HG03280 (cell line): Measurements from ENCODE around the gene ALG6.
"Not testable (repeated sequence)": the region's sequence is repeated elsewhere in the genome, so short reads cannot be mapped to it uniquely, and the experiment has no call there.

Experiments used
- ATAC-seq: cut with Tn5 transposase; IDR thresholded peaks from one replicate; pipeline ENCODE4 v1.9.1; 2021; ENCODE audit warnings: mild to moderate bottlenecking, moderate library complexity; ENCODE audit not compliant: unreplicated experiment

Gene ALG6

DNA sequence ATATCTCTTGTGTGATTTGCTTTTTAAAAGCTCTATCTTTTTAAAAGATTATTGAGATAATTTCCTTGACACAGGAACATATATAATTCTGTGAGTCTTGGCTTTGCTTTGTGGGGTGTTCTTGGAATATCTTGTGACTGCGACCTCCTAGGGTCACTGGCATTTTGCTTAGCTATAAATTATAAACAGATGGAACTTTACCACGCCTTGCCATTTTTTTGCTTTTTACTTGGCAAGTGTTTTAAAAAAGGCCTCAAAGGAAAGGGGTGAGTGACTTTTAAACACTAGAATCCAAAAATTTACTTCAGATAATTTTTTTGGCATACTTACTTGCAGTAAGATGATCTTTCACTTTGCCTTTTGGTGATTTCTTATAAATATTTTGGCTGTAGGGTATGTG lies 43.6 kb downstream of the ALG6 start:
- no peak for ATAC-seq

DNA sequence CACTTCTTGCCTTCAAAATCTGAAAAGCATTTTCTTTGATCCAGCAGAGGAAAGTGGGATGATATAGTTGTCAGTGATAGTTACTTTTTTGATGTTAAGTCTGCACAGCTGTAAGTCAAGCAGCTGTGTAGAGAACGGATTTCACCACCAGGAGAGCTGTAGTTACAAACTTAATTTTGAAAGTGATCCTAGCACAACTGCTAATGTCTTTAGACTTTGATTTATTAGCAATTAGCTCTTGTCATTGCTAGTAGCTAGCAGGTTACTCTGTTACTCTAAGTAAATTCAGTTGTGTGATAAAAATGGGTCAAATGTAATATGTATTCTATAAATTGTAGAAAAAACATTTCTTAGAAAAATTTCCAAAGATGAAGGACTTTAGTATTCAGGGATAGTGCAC lies 46.0 kb downstream of the ALG6 start:
- ATAC-seq = no peak

DNA sequence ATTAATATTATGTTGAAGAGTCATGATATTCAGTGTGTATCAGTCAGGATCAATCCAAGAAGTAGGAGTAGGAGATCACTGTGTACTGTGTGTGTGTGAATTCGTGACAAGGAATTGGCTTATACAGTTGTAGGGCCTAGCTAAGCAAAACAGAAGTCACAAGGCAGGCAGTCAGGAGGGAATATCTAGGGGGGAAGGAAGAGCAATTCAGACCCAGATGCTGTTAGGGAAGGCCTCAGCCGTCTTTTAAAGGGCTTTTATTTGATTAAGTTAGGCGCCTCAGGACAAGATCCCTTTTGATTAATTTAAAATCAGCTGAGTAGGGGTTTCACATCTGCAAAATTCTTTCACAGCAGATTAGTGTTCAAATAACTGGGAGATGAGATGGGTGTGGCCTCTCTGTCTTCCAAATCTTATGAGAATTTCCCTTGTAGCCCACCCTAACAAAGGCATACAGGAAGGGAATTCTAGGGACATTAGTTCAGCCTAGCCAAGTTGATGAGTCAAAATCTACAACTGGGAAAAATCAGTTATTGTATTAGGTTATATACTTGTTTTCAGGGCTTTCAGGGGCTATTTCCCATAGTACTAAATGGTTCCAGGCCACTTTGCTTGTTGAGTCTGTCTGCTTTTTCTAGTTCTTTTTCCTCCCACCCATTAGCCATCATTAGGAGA lies 47.4 kb downstream of the ALG6 start:
- no peak for ATAC-seq

DNA sequence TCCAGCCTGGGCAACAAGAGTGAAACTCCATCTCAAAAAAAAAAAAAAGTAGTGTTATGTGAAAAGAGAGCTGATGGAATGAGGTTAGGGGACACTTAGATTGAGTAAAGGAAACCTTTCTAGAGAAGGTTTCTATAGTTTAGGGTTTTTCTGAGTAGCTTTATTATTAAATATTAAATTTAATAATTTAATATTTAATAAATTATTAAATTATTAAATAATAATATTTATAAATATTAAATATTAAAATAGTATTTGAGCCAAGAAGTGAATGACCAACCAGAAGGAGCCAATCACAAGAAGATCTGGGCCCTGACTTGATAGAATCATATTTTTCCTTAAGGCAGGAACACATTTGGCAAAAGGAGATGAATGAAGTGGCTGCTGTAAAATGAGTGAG lies 50.7 kb downstream of the ALG6 start:
- no peak for ATAC-seq

DNA sequence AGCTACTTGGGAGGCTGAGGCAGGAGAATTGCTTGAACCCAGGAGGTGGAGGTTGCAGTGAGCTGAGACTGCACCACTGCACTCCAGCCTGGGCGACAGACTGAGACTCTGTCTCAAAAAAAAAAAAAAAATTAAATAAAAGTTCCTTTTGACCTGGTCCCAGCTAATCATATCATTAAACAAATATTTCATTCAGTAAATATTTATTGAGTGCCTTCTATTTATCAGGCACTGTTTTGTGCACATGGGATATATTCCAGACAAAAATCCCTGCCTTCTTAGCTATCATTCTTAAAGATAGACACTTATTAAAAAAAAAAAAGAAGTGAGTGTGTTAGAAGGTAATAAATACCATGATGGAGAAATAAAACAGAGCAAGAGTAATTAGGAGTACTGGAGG lies 53.3 kb downstream of the ALG6 start:
- not testable (repeated sequence) for ATAC-seq

DNA sequence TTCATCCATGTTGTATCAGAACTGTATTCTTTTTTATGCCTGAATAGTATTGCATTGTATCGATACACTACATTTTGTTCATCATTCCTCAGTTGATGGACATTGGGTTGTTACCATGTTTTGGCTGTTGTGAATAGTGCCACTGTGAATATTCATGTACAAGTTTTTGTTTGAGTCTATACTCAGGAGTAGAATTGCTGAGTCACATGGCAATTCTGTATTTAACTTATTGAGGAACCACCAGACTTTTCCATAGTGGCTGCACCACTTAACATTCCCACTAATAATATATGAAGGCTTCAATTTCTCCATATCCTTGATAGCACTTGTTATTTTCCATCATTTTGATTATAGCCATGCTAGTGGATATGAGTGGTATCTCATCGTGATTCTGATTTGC lies 56.2 kb downstream of the ALG6 start:
- ATAC-seq = no peak

DNA sequence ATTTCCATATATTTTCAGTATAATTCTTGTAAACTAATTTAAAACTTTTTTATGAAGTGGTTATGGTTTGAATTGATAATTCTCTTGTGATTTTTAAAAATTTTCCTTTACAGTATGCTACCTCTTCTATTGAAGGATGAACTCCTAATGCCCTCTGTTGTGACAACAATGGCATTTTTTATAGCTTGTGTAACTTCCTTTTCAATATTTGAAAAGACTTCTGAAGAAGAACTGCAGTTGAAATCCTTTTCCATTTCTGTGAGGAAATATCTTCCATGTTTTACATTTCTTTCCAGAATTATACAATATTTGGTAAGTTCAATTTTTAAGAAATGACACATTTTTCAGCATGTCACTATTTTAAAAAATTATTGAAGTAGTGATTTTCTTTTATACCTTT lies 61.4 kb downstream of the ALG6 start:
- ATAC-seq = no peak

DNA sequence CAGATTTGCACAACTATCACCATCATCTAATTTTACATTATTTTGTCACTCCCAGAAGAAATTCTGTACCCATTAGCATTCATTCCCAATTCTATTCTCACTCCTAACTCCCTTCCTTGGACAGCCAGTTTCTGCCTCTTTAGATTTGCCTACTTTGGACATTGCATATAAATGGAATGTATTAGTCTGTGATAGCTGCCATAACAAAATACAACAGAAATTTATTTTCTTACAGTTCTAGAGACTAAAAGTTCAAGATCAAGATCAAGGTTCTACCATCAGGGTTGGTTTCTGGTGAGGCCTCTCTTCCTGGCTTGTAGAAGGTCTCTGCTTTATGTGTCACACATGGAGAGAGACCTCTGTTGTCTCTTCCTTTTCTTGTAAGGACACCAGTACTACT lies 61.9 kb downstream of the ALG6 start:
- no peak for ATAC-seq

DNA sequence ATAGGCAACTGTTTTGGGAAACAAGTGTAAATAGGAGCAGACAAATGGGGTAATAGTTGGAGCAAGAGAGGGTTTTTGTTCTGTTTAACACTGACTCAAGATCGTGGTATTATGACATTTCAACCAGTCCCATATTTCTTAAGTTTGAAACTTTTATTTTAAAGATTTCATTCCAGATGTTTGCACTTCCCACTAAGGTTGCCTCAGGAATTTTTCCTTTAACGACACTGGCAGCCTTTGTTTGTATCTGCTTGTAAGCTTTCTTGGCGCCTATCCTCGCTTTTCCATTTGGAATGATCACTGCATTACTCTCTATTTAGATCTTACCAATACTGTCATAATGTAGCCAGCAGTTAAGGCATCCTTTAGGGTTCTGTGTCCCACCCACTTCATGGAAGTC lies 67.7 kb downstream of the ALG6 start:
- ATAC-seq = no peak

DNA sequence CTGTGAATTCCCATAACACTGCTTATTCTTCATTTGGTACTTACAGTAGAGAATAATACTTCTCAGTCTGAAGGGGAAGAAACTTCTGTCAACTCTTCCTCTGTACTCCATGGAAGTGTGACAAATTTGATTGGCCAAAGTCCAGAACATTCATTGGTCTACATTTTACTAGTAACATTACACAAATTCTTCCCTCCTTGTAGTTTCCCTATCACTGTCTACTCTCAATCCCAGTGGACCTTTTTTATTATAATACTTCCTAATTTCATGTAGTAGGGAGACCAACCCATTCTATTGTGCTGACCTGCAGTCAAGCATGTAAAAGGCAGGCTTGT lies 74.7 kb downstream of the ALG6 start:
- ATAC-seq = no peak

DNA sequence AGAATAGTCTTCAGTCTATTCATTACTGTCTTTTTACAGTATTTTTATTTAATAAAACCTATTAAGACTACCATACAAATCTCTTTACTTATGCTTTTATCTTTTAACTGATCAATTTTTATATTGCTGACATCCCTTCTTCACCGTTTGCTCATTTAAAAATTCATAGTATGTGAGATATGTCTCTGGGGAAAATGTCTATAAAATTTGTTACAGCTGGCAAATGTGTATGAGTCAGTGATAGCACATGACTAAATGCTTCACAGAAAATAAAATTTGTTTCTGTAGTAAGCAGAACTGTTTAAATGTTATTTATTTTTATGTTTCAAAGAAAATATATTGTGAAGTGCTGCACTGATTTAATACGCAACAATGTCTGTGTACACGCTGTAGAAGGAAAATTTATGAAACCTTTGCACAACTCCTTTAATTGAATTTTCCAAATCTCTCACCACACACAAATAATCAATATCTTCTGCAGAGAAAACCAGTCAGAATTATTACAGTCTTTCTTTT lies 81.4 kb downstream of the ALG6 start:
- no peak for ATAC-seq

DNA sequence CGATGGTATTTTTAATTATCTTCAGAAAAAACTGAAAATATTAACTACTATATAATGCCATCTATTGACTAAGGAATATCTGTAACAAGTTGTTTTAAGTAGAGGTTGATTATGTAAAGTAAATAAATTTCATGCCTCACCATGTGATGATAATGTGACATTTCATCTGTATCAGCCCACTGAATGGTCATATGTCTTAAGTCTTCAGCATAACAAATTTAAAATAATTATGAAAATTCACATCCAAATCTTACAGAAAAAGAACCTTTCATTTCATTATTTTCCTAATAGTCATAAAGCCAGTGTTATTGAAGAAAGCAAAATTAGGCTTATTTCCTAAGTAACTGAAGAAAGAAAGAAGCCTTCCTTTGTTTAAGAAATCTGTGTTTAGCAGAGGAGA lies 83.0 kb downstream of the ALG6 start:
- no peak for ATAC-seq

DNA sequence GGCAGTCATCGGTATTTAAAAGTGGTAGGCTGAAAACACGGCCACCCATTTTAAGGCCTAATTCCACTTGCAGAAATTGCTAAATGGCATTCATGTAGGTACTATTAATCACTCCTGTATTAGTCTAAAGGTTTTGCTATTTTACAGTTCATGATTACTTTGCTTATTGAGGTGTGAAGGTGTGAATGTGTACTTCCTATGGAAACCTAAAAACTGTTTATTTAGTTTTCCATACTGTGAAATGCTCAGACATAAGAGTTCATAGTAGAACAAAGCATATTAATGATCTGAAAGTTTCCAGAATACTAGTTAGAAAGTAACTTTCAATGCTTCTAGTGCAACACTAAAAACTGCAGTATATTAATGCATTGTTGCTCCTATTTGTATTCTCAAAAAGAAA lies 85.8 kb downstream of the ALG6 start:
- ATAC-seq = no peak

DNA sequence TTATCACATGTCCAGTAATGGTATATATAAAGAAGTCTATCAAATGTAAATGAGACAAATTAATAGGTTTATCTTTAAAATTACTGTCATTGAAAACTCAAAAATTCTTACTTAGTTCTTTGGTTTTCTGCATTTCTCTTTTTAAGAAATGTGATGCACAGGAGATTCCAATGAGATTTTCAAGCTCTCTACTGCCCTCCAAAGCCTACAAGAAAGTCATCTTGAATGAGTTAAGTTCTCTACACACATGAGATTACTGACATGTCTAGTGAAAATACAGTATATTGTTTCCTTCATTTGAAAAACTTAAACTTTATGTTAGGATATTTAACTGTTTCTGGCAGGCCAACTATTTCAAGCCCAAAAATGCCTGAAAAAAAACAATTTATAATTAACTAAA lies 86.8 kb downstream of the ALG6 start:
- no peak for ATAC-seq

DNA sequence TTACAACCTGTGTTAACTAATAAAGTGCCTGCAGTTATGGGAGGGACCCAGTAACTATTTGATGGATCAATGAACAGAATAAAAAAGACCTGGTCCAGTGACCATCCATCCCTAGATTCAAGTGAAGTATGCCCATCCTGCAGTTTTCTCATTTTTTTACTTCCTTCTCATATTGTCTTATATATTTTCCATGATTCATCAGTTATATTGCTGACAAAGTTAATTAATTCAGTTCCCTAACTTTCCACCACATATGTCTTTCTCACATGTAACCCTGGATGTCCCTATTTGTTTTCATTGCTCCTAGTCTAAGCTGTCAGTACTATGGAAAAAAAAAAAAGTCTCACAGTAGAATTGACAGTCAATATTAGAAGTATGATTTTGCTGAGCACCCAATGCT lies 91.3 kb downstream of the ALG6 start:
- ATAC-seq = no peak

DNA sequence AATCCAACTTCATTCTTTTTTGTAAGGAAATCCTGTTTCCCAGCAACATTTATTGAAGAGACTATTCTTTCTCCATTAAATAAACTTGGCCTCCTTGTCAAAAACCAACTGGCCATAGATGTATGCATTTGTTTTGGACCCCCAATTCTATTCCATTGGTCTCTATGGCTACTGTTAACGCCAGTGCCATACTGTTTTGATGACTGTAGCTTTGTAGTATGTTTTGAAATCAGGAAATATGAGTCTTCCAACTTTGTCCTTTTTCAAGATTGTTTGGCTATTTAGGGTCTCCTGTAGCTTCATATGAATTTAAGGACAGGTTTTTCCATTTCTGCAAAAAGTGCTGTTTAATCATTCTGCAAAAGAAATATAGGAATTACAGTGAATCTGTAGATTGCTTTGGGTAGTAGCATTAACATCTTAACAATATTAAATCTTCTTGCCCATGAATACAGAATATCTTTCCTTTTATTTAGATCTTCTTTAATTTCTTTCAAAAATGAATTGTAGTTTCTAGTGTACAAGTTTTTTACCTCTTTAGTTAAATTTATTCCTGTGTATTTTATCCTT lies 94.3 kb downstream of the ALG6 start:
- ATAC-seq = no peak

DNA sequence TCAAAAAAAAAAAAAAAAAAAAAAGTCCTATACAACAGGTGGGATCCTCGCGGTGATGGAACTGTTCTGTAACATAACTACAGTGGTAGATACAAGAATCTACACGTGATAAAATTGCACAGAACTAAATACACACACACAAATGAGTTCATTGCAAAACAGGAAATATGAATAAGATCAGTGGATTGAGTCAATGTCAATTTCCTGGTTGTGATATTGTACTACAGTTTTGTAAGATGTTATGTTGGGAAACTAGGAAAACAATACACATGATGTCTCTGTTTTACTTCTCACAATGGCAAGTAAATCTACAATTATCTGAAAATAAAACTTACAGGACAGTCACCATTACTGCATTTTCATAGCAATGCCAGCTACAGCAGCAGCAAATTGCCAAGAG lies 95.8 kb downstream of the ALG6 start:
- ATAC-seq = no peak

DNA sequence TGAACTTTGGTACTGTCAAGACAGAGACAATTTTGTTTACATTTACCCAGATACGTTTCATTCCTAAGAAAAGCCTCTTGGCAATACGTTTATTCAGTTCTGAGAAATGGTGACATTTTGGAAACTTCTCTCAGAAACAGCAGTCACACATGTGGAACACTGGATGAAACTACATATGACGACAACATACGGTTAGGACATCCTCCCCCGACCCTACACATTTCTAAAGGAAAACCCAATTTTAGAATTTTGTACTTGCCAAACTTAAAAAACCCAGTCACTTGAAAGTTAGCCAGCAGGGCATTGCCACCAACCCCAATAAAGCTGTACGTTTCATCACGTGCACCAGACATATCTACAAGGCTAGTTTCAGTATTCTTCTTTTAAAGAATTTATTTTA lies 98.8 kb downstream of the ALG6 start:
- no peak for ATAC-seq

DNA sequence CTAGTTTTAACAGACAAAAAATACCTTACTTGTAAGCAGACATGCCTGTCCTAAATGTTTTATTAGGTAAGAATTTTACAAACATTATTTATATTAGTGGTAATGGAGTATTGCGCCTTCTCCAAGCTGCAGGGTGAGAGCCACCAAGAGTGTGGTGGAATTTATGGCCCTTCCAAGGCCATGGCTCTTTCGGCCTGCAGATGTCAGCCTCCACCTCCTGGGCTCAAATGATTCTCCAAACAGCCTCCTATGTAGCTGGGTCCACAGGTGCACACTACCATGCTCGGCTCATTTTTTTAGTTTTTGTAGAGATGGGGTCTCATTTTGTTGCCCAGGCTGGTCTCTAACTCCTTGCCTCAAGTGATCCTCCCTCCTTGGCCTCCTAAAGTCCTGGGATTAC lies 99.3 kb downstream of the ALG6 start:
- ATAC-seq = no peak

DNA sequence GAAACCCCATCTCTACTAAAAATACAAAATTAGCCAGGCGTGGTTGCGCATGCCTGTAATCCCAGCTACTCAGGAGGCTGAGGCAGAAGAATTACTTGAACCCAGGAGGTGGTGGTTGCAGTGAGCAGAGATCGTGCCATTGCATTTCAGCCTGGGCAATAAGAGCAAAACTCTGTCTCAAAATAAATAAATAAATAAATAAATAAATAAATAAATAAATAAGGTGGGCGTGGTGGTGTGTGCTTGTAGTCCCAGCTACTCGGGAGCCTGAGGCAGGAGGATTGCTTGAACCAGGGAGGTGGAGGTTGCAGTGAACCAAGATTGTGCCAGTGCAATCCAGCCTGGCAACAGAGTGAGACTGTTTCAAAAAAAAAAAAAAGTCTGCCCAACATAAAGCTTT lies 101.3 kb downstream of the ALG6 start:
- ATAC-seq = not testable (repeated sequence)

DNA sequence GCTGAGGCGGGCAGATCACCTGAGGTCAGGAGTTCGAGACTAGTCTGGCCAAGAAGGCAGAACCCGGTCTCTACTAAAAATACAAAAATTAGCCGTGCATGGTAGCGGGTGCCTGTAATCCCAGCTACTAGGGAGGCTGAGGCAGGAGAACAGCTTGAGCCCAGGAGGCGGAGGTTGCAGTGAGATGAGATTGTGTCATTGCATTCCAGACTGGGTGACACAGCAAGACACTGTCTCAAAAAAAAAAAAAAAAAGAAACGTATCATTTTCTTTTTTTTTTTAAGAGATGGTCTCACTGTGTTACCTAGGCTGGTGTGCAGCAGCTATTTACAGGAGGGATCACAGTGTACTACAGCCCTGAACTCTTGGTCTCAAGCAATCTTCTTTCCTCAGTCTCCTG lies 108.3 kb downstream of the ALG6 start:
- ATAC-seq = no peak

DNA sequence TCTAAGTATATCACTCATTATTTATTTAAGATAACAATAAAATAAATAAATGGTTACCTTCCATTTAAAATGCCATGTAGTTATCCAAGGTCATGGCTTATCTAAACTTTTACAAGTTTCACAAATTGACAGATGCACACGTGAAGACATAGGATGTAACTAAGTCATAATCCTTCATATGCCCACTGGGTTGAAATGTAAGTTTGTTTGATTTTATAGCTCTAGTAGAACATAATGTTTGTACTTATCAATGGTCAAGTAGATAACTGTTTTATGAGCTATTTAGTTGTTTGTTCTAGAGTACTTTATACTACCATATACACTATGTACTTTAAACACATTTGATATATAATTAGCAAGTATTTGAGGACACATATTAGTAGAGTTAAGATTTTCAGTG lies 112.6 kb downstream of the ALG6 start:
- no peak for ATAC-seq

DNA sequence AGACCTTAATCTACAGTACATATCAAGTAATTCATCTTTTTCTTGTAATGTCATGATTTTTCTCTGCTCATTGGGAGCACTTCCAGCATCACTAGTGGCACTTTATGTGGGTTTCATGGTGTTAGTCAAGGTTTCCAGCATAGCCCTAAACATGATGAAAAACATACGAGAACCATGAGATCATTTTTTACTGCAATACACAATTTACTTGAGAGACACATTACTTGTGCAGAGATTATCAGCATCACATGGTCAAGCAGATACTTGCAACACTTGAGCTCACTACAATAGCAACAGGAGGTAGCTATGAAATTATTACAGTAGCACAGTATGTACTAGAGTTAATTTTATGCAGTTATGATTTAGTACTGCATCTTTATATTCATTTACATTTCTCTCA lies 119.2 kb downstream of the ALG6 start:
- no peak for ATAC-seq
